Brain microvascular endothelial cell (primary cell): ENCODE measurements around the gene SLC52A3.

Experiments
- DNase-seq: peaks from one replicate; pipeline ENCODE4 v3.0.0-alpha.2; 2020
- H3K27ac ChIP-seq: fragments of 250-450 bp; sonication (Bioruptor Pico); 2 replicates; pipeline ENCODE4 v1.5.1; 2020; ENCODE audit warnings: mild to moderate bottlenecking, moderate library complexity
- H3K27me3 ChIP-seq: fragments of 250-450 bp; sonication (Bioruptor Pico); replicated peaks from 2 replicates; pipeline ENCODE4 v1.5.1; 2020; ENCODE audit warnings: mild to moderate bottlenecking
- H3K36me3 ChIP-seq: fragments of 250-450 bp; sonication (Bioruptor Pico); replicated peaks from 2 replicates; pipeline ENCODE4 v1.5.1; 2020; ENCODE audit warnings: mild to moderate bottlenecking
- H3K4me3 ChIP-seq: 2 replicates; pipeline ENCODE4 v1.5.1; 2011; ENCODE audit warnings: low read depth, mild to moderate bottlenecking, control low read depth, low read length, moderate library complexity
- in situ Hi-C: cut with HindIII; loops from 2 replicates; pipeline ENCODE4 v1.10.0; 2017; ENCODE audit warnings: low sequenced_read_pairs, low pct_ligation_motif_present
- TF ChIP-seq, protein P1 (sequence below): IDR thresholded peaks from 2 replicates; pipeline ENCODE4 v1.5.1; 2011; ENCODE audit warnings: low read depth, mild to moderate bottlenecking, moderate library complexity, low read length, control low read depth, inconsistent platforms; ENCODE audit errors: missing control alignments

The SLC52A3 gene

DNA sequence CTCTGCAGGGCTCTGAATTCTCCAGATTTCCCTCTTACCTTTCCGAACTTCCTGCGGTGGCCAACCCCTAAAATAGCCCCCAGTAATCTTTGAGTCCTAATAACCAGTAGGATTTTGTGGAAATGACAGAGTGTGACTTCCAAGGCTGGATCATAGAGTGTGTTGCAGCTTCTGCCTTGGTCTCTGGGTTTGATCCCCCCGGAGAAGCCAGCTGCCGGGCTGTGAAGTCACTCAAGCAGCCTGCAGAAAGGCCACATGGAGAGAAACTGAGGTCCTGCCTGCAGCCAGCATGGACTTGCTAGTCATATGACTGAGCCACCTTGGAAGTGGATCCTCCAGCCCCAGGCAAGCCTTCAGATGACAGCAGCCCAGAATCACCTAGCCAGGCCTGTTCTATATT lies 46.4 kb downstream of the SLC52A3 start:
- H3K27me3 ChIP-seq: peaks cover 13% of the 10 kb centered on the region

GRCh38 chr20:719816-720215 lies 48.5 kb downstream of the SLC52A3 start:
- no peak for DNase-seq
- Histone ChIP-seq H3K27ac (no peak overlapping the region), H3K36me3 (no peaks in the 10 kb centered on the region), H3K27me3 (peaks cover 4% of the 10 kb centered on the region), H3K4me3 (no peak overlapping the region)
- TF ChIP-seq, protein P1, sequence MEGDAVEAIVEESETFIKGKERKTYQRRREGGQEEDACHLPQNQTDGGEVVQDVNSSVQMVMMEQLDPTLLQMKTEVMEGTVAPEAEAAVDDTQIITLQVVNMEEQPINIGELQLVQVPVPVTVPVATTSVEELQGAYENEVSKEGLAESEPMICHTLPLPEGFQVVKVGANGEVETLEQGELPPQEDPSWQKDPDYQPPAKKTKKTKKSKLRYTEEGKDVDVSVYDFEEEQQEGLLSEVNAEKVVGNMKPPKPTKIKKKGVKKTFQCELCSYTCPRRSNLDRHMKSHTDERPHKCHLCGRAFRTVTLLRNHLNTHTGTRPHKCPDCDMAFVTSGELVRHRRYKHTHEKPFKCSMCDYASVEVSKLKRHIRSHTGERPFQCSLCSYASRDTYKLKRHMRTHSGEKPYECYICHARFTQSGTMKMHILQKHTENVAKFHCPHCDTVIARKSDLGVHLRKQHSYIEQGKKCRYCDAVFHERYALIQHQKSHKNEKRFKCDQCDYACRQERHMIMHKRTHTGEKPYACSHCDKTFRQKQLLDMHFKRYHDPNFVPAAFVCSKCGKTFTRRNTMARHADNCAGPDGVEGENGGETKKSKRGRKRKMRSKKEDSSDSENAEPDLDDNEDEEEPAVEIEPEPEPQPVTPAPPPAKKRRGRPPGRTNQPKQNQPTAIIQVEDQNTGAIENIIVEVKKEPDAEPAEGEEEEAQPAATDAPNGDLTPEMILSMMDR: no peak
- in situ Hi-C loops: no loop called here

More for the DNA sequence above, 46.4 kb downstream of the SLC52A3 start:
- no peaks in the 10 kb centered on the region for H3K36me3 ChIP-seq
- DNase-seq: no peak
- no peak overlapping the region for H3K4me3 ChIP-seq
- in situ Hi-C loops: no loop called here
- no peak overlapping the region for H3K27ac ChIP-seq
- TF ChIP-seq, protein P1: no peak

GRCh38 chr20:719068-719467 lies 49.2 kb downstream of the SLC52A3 start:
- H3K27ac ChIP-seq: no peak overlapping the region
- TF ChIP-seq, protein P1: no peak
- DNase-seq: no peak
- in situ Hi-C loops: no loop called here
- H3K4me3 ChIP-seq: no peak overlapping the region
- peaks cover 4% of the 10 kb centered on the region for H3K27me3 ChIP-seq
- no peaks in the 10 kb centered on the region for H3K36me3 ChIP-seq

DNA sequence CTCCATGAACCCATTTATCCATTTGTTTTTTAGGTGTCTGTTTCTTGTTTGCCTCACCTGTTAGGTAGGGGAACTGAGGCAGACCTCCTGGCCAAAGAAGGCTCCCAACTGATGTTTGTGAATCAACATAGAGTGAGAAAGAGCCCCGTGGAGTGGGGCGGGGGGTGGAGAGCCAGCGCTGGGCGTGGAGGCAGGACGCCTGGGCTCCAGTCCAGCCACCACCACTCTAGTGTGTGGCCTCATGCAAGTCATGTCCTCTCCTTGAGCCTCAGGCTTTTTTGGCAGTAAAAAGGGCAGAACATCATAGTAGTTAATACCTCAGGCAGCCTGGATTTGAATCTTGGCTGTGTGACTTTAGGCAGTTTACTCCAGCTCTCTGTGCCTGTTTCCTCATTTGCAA lies 50.5 kb downstream of the SLC52A3 start:
- no peak for DNase-seq
- Histone ChIP-seq H3K36me3 (no peaks in the 10 kb centered on the region), H3K4me3 (no peak overlapping the region), H3K27me3 (peaks cover 2% of the 10 kb centered on the region), H3K27ac (no peak overlapping the region)
- in situ Hi-C loops: no loop called here
- TF ChIP-seq, protein P1: no peak

DNA sequence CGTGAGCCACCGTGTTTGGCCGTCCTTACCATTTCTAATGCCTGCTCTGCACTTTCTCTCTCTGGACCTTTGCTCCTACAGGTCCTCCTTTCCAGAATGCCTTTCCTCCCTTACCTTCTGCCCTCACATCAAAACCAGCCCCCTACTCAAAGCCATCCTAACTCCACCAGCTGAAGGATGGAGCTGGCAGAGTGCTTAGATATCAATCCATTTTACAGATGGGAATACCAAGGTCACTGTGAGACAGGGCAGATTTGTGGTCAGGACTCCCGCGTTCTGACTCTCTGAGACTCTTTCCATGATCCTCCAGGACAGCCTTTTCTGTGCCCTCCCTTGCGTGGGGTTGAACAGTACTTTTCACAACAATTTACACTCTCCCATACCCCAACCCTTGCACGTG lies 51.0 kb downstream of the SLC52A3 start:
- TF ChIP-seq, protein P1: no peak
- in situ Hi-C loops: no loop called here
- H3K4me3 ChIP-seq: no peak overlapping the region
- no peaks in the 10 kb centered on the region for H3K27me3 ChIP-seq
- no peaks in the 10 kb centered on the region for H3K36me3 ChIP-seq
- H3K27ac ChIP-seq: no peak overlapping the region
- DNase-seq: no peak

GRCh38 chr20:714453-714852 lies 53.8 kb downstream of the SLC52A3 start:
- TF ChIP-seq, protein P1: no peak
- Histone ChIP-seq H3K27ac (no peak overlapping the region), H3K27me3 (peaks cover 4% of the 10 kb centered on the region), H3K4me3 (no peak overlapping the region), H3K36me3 (no peaks in the 10 kb centered on the region)
- DNase-seq: no peak
- in situ Hi-C loops: no loop called here
